Measurements from ENCODE around the gene ATP9B. TPM values are rescaled to one million over a fixed set of nuclear protein-coding genes. Genes with fewer than 3 reads are reported as not detected.

ATP9B gene
- total RNA-seq, 1 donor from 2014 or later, result 12.6 TPM

GRCh38 chr18:79367480-79367879 is 298.3 kb downstream of the ATP9B start:
- no peak overlapping the region for H3K27ac ChIP-seq (replicated peaks)
- H3K27me3 ChIP-seq (ENCODE audit: low read depth), result no peaks in the 10 kb centered on the region
- no peak overlapping the region for H3K4me3 ChIP-seq
- H3K36me3 ChIP-seq, result peaks cover 31% of the 10 kb centered on the region
- DNase-seq, result no peak
- TF ChIP-seq, protein P1, sequence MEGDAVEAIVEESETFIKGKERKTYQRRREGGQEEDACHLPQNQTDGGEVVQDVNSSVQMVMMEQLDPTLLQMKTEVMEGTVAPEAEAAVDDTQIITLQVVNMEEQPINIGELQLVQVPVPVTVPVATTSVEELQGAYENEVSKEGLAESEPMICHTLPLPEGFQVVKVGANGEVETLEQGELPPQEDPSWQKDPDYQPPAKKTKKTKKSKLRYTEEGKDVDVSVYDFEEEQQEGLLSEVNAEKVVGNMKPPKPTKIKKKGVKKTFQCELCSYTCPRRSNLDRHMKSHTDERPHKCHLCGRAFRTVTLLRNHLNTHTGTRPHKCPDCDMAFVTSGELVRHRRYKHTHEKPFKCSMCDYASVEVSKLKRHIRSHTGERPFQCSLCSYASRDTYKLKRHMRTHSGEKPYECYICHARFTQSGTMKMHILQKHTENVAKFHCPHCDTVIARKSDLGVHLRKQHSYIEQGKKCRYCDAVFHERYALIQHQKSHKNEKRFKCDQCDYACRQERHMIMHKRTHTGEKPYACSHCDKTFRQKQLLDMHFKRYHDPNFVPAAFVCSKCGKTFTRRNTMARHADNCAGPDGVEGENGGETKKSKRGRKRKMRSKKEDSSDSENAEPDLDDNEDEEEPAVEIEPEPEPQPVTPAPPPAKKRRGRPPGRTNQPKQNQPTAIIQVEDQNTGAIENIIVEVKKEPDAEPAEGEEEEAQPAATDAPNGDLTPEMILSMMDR (IDR thresholded peaks at IDR 0.05; ENCODE audit: borderline replicate concordance), result no peak
- intact Hi-C loops (cut with micrococcal nuclease), result no loop called here
- no peaks in the 10 kb centered on the region for H3K4me1 ChIP-seq
- H3K9me3 ChIP-seq (replicated peaks), result no peaks in the 10 kb centered on the region

DNA sequence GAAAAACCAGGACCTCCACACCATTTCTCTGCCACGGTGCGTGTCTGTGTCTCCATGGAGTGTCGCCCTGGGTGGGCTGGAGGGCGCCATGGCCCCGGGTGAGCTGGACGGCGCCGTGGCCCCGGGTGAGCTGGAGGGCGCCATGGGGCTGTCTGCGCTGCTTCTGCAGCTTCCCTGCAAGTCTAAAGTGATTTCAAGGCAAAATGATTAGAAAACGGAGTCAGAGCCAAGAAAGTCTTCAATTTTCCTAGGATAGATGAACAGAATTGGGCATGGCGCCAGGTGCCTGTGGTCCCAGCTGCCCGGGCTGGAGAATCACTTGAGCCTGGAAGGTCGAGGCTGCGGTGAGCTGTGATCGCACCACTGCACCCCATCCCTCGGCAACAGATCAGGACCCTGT is 298.8 kb downstream of the ATP9B start:
- no peak overlapping the region for H3K27ac ChIP-seq (replicated peaks)
- H3K27me3 ChIP-seq (ENCODE audit: low read depth), result no peaks in the 10 kb centered on the region
- no peak overlapping the region for H3K4me3 ChIP-seq
- no peak for DNase-seq
- H3K9me3 ChIP-seq (replicated peaks), result no peaks in the 10 kb centered on the region
- H3K36me3 ChIP-seq, result peaks cover 26% of the 10 kb centered on the region
- intact Hi-C loops (cut with micrococcal nuclease), result no loop called here
- H3K4me1 ChIP-seq, result no peaks in the 10 kb centered on the region
- TF ChIP-seq, protein P1 (IDR thresholded peaks at IDR 0.05; ENCODE audit: borderline replicate concordance), result no peak

DNA sequence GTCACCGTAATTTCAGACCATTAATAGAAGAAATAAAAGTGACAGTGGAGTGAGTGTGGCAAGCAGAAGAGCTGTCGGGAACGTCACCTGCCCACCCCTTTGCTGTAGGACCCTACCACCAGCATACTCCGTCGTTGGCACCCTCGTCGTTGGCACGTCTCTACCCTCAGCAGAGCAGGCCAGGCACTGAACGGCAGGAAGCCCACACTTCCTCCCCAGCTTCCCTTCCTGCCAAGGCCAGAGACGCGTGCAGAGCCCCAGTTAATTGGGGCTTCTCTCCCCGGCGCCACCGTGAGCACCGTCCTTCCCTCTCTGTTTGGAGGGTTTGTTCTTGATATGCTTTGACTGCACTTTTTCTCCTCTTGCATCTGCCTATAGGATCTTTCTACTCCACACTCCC is 299.5 kb downstream of the ATP9B start:
- H3K4me1 ChIP-seq, result no peaks in the 10 kb centered on the region
- no peak for DNase-seq
- TF ChIP-seq, protein P1 (IDR thresholded peaks at IDR 0.05; ENCODE audit: borderline replicate concordance), result no peak

DNA sequence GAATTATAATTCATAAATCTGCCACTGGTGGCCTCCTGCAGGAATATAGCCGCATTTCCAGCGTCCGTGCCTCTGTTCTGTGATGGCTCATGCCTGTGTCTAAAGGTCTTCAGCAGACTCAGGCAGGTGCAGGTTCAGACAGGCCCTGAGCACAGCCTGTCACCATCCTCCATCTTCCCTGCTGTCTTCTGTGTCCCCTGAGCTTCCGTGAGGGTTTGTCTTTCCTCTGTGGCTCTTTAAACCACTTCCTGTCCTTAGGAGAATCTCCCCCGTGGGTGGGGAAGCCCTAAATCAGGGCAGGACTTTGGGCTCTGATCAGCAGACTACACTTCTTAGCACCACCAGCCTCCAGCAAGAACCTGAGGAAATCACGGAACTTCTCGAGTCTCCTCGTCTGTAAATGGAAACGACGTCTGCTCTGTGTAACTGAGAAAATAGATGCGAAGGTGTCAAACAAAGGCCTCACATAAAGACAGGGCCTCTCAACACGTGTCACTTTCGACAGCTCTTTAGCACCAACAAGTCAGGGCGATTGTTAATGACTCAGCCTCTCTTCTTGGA is 302.4 kb downstream of the ATP9B start:
- intact Hi-C loops (cut with micrococcal nuclease), result no loop called here
- Histone ChIP-seq H3K4me3 (no peak overlapping the region), H3K27me3 (ENCODE audit: low read depth) (no peaks in the 10 kb centered on the region), H3K4me1 (no peaks in the 10 kb centered on the region), H3K36me3 (peaks cover 12% of the 10 kb centered on the region), H3K27ac (replicated peaks) (no peak overlapping the region), H3K9me3 (replicated peaks) (no peaks in the 10 kb centered on the region)
- no peak for DNase-seq
- TF ChIP-seq, protein P1 (IDR thresholded peaks at IDR 0.05; ENCODE audit: borderline replicate concordance), result no peak

More for the DNA sequence above, 299.5 kb downstream of the ATP9B start:
- H3K9me3 ChIP-seq (replicated peaks), result no peaks in the 10 kb centered on the region
- H3K4me3 ChIP-seq, result no peak overlapping the region
- intact Hi-C loops (cut with micrococcal nuclease), result no loop called here
- no peaks in the 10 kb centered on the region for H3K27me3 ChIP-seq (ENCODE audit: low read depth)
- H3K36me3 ChIP-seq, result peaks cover 21% of the 10 kb centered on the region
- H3K27ac ChIP-seq (replicated peaks), result no peak overlapping the region

DNA sequence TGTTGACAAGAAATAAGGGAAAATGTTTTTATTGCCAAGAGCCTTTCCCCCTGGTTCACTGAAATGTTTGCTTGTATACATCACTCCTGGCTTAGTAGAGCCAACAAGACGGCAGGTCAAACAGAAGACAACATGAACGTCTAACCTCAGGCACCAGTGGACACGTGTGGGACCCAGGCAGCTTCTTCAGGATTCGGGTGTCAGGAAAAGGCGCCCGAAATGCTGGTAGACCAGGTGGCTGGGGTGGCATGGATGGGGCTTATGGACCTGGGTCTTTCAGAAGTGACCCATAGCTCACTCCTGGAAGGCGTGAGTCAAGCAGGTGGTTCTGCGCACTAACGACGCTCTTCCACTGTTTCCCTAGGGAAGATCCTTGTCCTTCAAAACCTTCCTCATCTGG is 303.3 kb downstream of the ATP9B start:
- TF ChIP-seq, protein P1 (IDR thresholded peaks at IDR 0.05; ENCODE audit: borderline replicate concordance), result no peak
- intact Hi-C loops (cut with micrococcal nuclease), result no loop called here
- H3K4me1 ChIP-seq, result no peaks in the 10 kb centered on the region
- no peaks in the 10 kb centered on the region for H3K27me3 ChIP-seq (ENCODE audit: low read depth)
- H3K9me3 ChIP-seq (replicated peaks), result no peaks in the 10 kb centered on the region
- no peak for DNase-seq
- H3K4me3 ChIP-seq, result no peak overlapping the region
- no peak overlapping the region for H3K27ac ChIP-seq (replicated peaks)
- H3K36me3 ChIP-seq, result peaks cover 16% of the 10 kb centered on the region

All from left ventricle myocardium inferior (tissue), 1 donor.